Neuronal stem cell (in vitro differentiated cells): ENCODE results near the gene KRTAP9-4.
"Not testable (repeated sequence)": the region's sequence is repeated elsewhere in the genome, so short reads cannot be mapped to it uniquely, and the experiment has no call there.

Experiments used
- DNase-seq: peaks from one replicate; pipeline ENCODE4 v3.0.0-alpha.2; 2013; ENCODE audit warnings: low spot score
- H2AFZ ChIP-seq: one replicate; pipeline ENCODE4 v1.6.1; 2013; ENCODE audit warnings: mild to moderate bottlenecking, low read length, inconsistent platforms
- H2AK5ac ChIP-seq: 2 replicates; pipeline ENCODE4 v1.6.1; 2013; ENCODE audit warnings: low read depth, mild to moderate bottlenecking, inconsistent platforms, low read length, moderate library complexity, mixed read lengths
- H2BK120ac ChIP-seq: 2 replicates; pipeline ENCODE4 v1.6.1; 2013; ENCODE audit warnings: low read depth, mild to moderate bottlenecking, inconsistent platforms, low read length, moderate library complexity, mixed read lengths
- H2BK12ac ChIP-seq: one replicate; pipeline ENCODE4 v1.6.1; 2013; ENCODE audit warnings: low read length, inconsistent platforms
- H2BK15ac ChIP-seq: 2 replicates; pipeline ENCODE4 v1.6.1; 2013; ENCODE audit warnings: mild to moderate bottlenecking, low read length, inconsistent platforms, mixed read lengths
- H2BK5ac ChIP-seq: one replicate; pipeline ENCODE4 v1.6.1; 2013; ENCODE audit warnings: inconsistent platforms, mild to moderate bottlenecking, low read length, moderate library complexity
- H3K14ac ChIP-seq: one replicate; pipeline ENCODE4 v1.6.1; 2013; ENCODE audit warnings: low read length, inconsistent platforms
- H3K18ac ChIP-seq: 2 replicates; pipeline ENCODE4 v1.6.1; 2013; ENCODE audit warnings: low read length, inconsistent platforms
- H3K23ac ChIP-seq: 2 replicates; pipeline ENCODE4 v1.6.1; 2013; ENCODE audit warnings: low read depth, mild to moderate bottlenecking, mixed read lengths, low read length, inconsistent platforms; ENCODE audit not compliant: poor library complexity
- H3K27ac ChIP-seq: replicated peaks from 3 replicates; pipeline ENCODE4 v1.5.1; 2013; ENCODE audit warnings: low read length, inconsistent platforms
- H3K27me3 ChIP-seq, 3 experiments: 2 replicates each; pipeline ENCODE4 v1.6.1; 2013; ENCODE audit warnings: low read length in 3 of 3, mild to moderate bottlenecking in 2 of 3, inconsistent platforms in 1 of 3, low read depth in 1 of 3, mixed read lengths in 1 of 3, moderate library complexity in 1 of 3; ENCODE audit not compliant: control insufficient read depth in 3 of 3, insufficient read depth in 3 of 3
- H3K36me3 ChIP-seq, 2 donors: replicated peaks in 1 of 2; 2 replicates each; pipeline ENCODE4 v1.6.1; 2013; ENCODE audit warnings: low read length in 2 of 2; ENCODE audit not compliant: control insufficient read depth in 2 of 2, insufficient read depth in 2 of 2
- H3K4ac ChIP-seq: 2 replicates; pipeline ENCODE4 v1.6.1; 2013; ENCODE audit warnings: inconsistent platforms, mild to moderate bottlenecking, low read length, moderate library complexity
- H3K4me1 ChIP-seq, 2 donors: 1 replicate in 1 of 2; 2 replicates in 1 of 2; pipeline ENCODE4 v1.6.1; 2013; ENCODE audit warnings: low read length in 2 of 2, low read depth in 1 of 2; ENCODE audit not compliant: control insufficient read depth in 2 of 2, insufficient read depth in 1 of 2
- H3K4me2 ChIP-seq: one replicate; pipeline ENCODE4 v1.6.1; 2013; ENCODE audit warnings: mild to moderate bottlenecking, low read length, inconsistent platforms; ENCODE audit not compliant: insufficient read depth, poor library complexity, severe bottlenecking
- H3K4me3 ChIP-seq, 2 donors: 2 replicates each; pipeline ENCODE4 v1.5.1; 2013; ENCODE audit warnings: low read length in 2 of 2, mild to moderate bottlenecking in 2 of 2, inconsistent platforms in 1 of 2, moderate library complexity in 1 of 2
- H3K79me1 ChIP-seq: one replicate; pipeline ENCODE4 v1.6.1; 2013; ENCODE audit warnings: low read depth, mild to moderate bottlenecking, inconsistent platforms, low read length, moderate library complexity
- H3K9ac ChIP-seq: one replicate; pipeline ENCODE4 v1.6.1; 2013; ENCODE audit warnings: mild to moderate bottlenecking, low read depth, low read length, inconsistent platforms; ENCODE audit not compliant: poor library complexity
- H3K9me3 ChIP-seq, 2 donors: replicated peaks in 1 of 2; 2 replicates each; pipeline versions ENCODE3 to v1.6.1; 2013; ENCODE audit warnings: low read length in 2 of 2, mild to moderate bottlenecking in 2 of 2, inconsistent platforms in 1 of 2, low read depth in 1 of 2, mixed read lengths in 1 of 2, moderate library complexity in 1 of 2; ENCODE audit not compliant: control insufficient read depth in 2 of 2, insufficient read depth in 1 of 2
- H4K8ac ChIP-seq: one replicate; pipeline ENCODE4 v1.6.1; 2013; ENCODE audit warnings: low read depth, mild to moderate bottlenecking, inconsistent platforms, low read length, moderate library complexity
- H4K91ac ChIP-seq: one replicate; pipeline ENCODE4 v1.6.1; 2013; ENCODE audit warnings: low read length, low read depth, mild to moderate bottlenecking, inconsistent platforms; ENCODE audit not compliant: poor library complexity
- WGBS, 2 donors: extraction: QIAGEN DNeasy Blood & Tissue Kit; methylation state at CpG; one replicate each; pipeline ENCODE4 v1.1.7; 2013; ENCODE audit warnings: missing lambda C conversion rate in 2 of 2, mixed read lengths in 1 of 2; ENCODE audit not compliant: insufficient read length in 2 of 2, insufficient replicate concordance in 1 of 2; ENCODE audit errors: extremely low coverage in 2 of 2; 5-methylcytosine and 5-hydroxymethylcytosine counted together

The KRTAP9-4 gene

GRCh38 chr17:41265078-41265477, 15.6 kb downstream of the KRTAP9-4 start, which contains the start of gene KRTAP9-6:
TSS of gene KRTAP9-6 (plus strand) at chr17:41265378. CDS start at chr17:41265378, 0 bp downstream.
- H3K27ac ChIP-seq, result no peak within 1 kb of the TSS
- WGBS, 2 donors, result no CpG with 5 or more reads among the region's 2 CpGs
- no peak within 1 kb of the TSS for H2AK5ac ChIP-seq
- no peaks in the 10 kb centered on the region for H3K9me3 ChIP-seq
- H4K91ac ChIP-seq, result no peak within 1 kb of the TSS
- no peak within 1 kb of the TSS for H2AFZ ChIP-seq
- H3K27me3 ChIP-seq, result no peaks in the 10 kb centered on the region
- H2BK12ac ChIP-seq, result no peak within 1 kb of the TSS
- no peak within 1 kb of the TSS for H4K8ac ChIP-seq
- H3K14ac ChIP-seq, result peak within 1 kb of the TSS; percentile 38
- no peaks in the 10 kb centered on the region for H3K79me1 ChIP-seq
- no peaks in the 10 kb centered on the region for H3K4me1 ChIP-seq
- no peaks in the 10 kb centered on the region for H3K36me3 ChIP-seq
- H3K4me3 ChIP-seq, result no peak within 1 kb of the TSS
- no peak within 1 kb of the TSS for H3K9ac ChIP-seq
- DNase-seq, result no peak
- no peak within 1 kb of the TSS for H3K18ac ChIP-seq
- no peak within 1 kb of the TSS for H2BK5ac ChIP-seq
- H2BK120ac ChIP-seq, result no peak within 1 kb of the TSS
- H3K23ac ChIP-seq, result no peak within 1 kb of the TSS
- H3K4ac ChIP-seq, result no peak within 1 kb of the TSS
- no peak within 1 kb of the TSS for H2BK15ac ChIP-seq
- H3K4me2 ChIP-seq, result no peak within 1 kb of the TSS

DNA sequence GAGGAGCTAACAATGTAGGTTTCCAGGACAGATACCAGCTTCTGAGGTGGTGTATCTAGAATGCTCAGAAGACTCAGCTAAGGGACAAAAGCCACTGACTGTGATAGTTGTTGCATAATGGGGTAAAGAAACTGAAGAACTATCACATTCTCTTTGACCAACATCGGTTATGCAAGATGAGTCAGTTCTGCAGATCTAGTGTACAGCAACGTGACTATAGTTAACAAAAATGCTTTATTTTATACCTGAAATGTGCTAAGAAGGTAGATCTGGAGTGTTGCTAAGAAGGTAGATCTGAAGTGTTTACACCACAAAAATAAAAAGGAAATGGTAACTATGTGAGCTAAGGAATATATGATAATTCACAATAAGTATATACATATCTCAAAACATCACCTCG, 18.2 kb downstream of the KRTAP9-4 start:
- Histone ChIP-seq H2BK12ac (no peak overlapping the region), H3K4me3 (no peak overlapping the region), H3K27ac (no peak overlapping the region), H3K9ac (no peak overlapping the region), H3K18ac (no peak overlapping the region), H3K23ac (no peak overlapping the region), H3K4me1 (no peaks in the 10 kb centered on the region), H2BK5ac (no peak overlapping the region), H3K36me3 (no peaks in the 10 kb centered on the region), H4K8ac (no peak overlapping the region), H3K9me3 (no peaks in the 10 kb centered on the region), H2BK15ac (no peak overlapping the region), H4K91ac (no peak overlapping the region), H3K14ac (no peak overlapping the region), H3K79me1 (no peaks in the 10 kb centered on the region), H2AFZ (no peak overlapping the region), H2BK120ac (no peak overlapping the region), H3K4me2 (no peak overlapping the region), H3K4ac (no peak overlapping the region), H2AK5ac (no peak overlapping the region), H3K27me3 (no peaks in the 10 kb centered on the region)
- DNase-seq, result no peak
- WGBS, 2 donors, result no CpG with 5 or more reads among the region's 3 CpGs

DNA sequence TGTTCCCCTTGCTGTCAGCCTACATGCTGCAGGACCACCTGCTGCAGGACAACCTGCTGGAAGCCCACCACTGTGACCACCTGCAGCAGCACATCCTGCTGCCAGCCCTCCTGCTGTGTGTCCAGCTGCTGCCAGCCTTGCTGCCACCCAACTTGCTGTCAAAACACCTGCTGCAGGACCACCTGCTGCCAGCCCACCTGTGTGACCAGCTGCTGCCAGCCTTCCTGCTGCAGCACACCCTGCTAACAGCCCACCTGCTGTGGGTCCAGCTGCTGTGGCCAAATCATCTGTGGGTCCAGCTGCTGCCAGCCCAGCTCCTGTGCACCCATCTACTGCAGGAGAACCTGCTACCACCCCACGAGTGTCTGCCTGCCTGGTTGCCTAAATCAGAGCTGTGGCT, 21.8 kb downstream of the KRTAP9-4 start:
- not testable (repeated sequence) for H2BK15ac ChIP-seq, H2AFZ ChIP-seq, H3K14ac ChIP-seq, H2BK120ac ChIP-seq, H3K79me1 ChIP-seq, H3K36me3 ChIP-seq, H3K23ac ChIP-seq, H3K27ac ChIP-seq, H3K4me1 ChIP-seq, H3K4ac ChIP-seq, DNase-seq, H4K91ac ChIP-seq, H3K9ac ChIP-seq, H3K9me3 ChIP-seq, H3K4me2 ChIP-seq, H2BK12ac ChIP-seq, H4K8ac ChIP-seq, H3K27me3 ChIP-seq, H3K4me3 ChIP-seq, H2BK5ac ChIP-seq, H2AK5ac ChIP-seq, H3K18ac ChIP-seq
- WGBS, 2 donors, result no CpG with 5 or more reads among the region's 1 CpG

GRCh38 chr17:41271858-41272257, 22.4 kb downstream of the KRTAP9-4 start:
- Histone ChIP-seq H2AFZ (no peak overlapping the region), H4K8ac (no peak overlapping the region), H2AK5ac (no peak overlapping the region), H3K27me3 (no peaks in the 10 kb centered on the region), H3K4me3 (no peak overlapping the region), H2BK5ac (no peak overlapping the region), H3K4ac (no peak overlapping the region), H3K9ac (no peak overlapping the region), H2BK12ac (no peak overlapping the region), H3K23ac (no peak overlapping the region), H3K18ac (no peak overlapping the region), H2BK120ac (no peak overlapping the region), H3K14ac (no peak overlapping the region), H3K4me1 (no peaks in the 10 kb centered on the region), H3K27ac (no peak overlapping the region), H2BK15ac (no peak overlapping the region), H3K4me2 (no peak overlapping the region), H3K79me1 (no peaks in the 10 kb centered on the region), H3K36me3 (no peaks in the 10 kb centered on the region), H4K91ac (no peak overlapping the region), H3K9me3 (no peaks in the 10 kb centered on the region)
- DNase-seq, result no peak
- no CpG with 5 or more reads among the region's 1 CpG for WGBS, 2 donors
